ENCODE measurements around the gene SCAMP4. TPM values are rescaled to one million over a fixed set of nuclear protein-coding genes. Genes with fewer than 3 reads are reported as not detected.

SCAMP4 gene
- total and polyA plus RNA-seq, 3 donors from 2014 or later, result 50.1 to 108 (median 80.1) TPM

DNA sequence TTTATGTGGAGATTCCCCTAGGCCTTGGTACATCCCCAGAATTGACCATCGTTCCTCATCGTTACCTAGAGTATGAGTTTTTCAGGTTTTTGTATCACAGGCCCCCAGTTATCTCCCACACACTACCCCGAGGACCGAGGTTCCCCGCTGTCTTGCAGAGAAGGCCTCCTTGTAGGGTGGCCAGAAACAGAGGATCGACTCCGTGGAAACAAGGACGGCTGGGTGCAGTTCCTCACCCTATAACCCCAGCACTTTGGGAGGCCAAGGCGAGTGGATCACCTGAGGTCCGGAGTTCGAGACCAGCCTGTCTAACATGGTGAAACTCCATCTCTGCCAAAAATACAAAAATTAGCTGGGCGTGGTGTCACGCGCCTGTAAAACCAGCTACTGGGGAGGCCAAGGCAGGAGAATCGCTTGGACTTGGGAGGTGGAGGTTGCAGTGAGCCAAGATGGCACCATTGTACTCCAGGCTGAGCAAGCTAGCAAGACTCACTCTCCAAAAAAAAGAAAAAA, 720 bp downstream of the SCAMP4 start:
- H3K4me1 ChIP-seq, result peaks cover 20% of the 10 kb centered on the region
- peak overlapping the region; percentile 47 to 92 for H3K27ac ChIP-seq
- no peaks in the 10 kb centered on the region for H3K9me3 ChIP-seq
- H3K36me3 ChIP-seq (ENCODE audit: low read depth, missing control alignments), result no peaks in the 10 kb centered on the region
- TF ChIP-seq POLR2A (IDR thresholded peaks at IDR 0.05), result no peak
- TF ChIP-seq, protein P1, sequence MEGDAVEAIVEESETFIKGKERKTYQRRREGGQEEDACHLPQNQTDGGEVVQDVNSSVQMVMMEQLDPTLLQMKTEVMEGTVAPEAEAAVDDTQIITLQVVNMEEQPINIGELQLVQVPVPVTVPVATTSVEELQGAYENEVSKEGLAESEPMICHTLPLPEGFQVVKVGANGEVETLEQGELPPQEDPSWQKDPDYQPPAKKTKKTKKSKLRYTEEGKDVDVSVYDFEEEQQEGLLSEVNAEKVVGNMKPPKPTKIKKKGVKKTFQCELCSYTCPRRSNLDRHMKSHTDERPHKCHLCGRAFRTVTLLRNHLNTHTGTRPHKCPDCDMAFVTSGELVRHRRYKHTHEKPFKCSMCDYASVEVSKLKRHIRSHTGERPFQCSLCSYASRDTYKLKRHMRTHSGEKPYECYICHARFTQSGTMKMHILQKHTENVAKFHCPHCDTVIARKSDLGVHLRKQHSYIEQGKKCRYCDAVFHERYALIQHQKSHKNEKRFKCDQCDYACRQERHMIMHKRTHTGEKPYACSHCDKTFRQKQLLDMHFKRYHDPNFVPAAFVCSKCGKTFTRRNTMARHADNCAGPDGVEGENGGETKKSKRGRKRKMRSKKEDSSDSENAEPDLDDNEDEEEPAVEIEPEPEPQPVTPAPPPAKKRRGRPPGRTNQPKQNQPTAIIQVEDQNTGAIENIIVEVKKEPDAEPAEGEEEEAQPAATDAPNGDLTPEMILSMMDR (IDR thresholded peaks at IDR 0.05), result no peak
- DNase-seq, result no peak
- H3K27me3 ChIP-seq, result no peaks in the 10 kb centered on the region
- intact Hi-C loops (cut with DNase I; ENCODE audit: low total_unique reads), result no loop called here
- H3K4me3 ChIP-seq, result peak overlapping the region; percentile 64 to 79
- 57 to 60% methylated on average over 15 of the region's 15 CpGs for WGBS, 2 donors

DNA sequence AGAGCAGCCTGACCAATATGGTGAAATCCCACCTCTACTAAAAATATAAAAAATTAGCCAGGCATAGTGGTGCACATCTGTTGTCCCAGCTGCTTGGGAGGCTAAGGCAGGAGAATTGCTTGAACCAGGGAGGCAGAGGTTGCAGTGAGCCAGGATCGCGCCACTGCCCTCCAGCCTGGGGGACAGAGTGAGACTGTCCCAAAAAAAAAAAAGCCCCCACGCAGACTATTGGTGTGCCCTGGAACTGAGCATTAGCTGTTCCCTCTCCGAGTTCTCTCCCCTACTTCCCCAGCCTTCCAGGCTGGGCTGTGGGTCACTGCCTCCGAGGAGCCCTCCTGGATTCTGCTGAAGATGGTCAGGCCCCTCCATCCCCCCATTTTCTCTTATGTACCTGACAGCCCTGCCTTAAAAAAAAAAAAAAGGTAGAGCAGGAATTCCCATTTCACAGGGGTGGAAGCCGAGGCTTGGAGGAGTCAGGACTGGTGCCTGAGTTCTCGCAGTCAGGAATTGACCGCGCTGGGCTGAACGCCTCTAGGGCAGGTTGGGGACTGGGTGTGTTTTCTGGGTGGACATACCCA, 1.9 kb downstream of the SCAMP4 start:
- H3K4me1 ChIP-seq, result peaks cover 20% of the 10 kb centered on the region
- peak overlapping the region in 1 of 2 donors; percentile 54 for H3K27ac ChIP-seq
- no peaks in the 10 kb centered on the region for H3K27me3 ChIP-seq
- no peak overlapping the region for H3K4me3 ChIP-seq
- TF ChIP-seq, protein P1 (IDR thresholded peaks at IDR 0.05), result no peak
- TF ChIP-seq POLR2A (IDR thresholded peaks at IDR 0.05), result no peak
- DNase-seq, result no peak
- intact Hi-C loops (cut with DNase I; ENCODE audit: low total_unique reads), result no loop called here
- 86 to 89% methylated on average over 10 of the region's 10 CpGs for WGBS, 2 donors
- no peaks in the 10 kb centered on the region for H3K9me3 ChIP-seq
- no peaks in the 10 kb centered on the region for H3K36me3 ChIP-seq (ENCODE audit: low read depth, missing control alignments)

- Histone ChIP-seq H3K27ac (peak overlapping the region; percentile 54 to 63), H3K27me3 (no peaks in the 10 kb centered on the region), H3K9me3 (no peaks in the 10 kb centered on the region), H3K4me3 (no peak overlapping the region), H3K4me1 (peaks cover 19% of the 10 kb centered on the region), H3K36me3 (ENCODE audit: low read depth, missing control alignments) (no peaks in the 10 kb centered on the region)
- no peak for DNase-seq
- intact Hi-C loops (cut with DNase I; ENCODE audit: low total_unique reads), result no loop called here
- no peak for TF ChIP-seq POLR2A (IDR thresholded peaks at IDR 0.05)
- TF ChIP-seq, protein P1 (IDR thresholded peaks at IDR 0.05), result no peak
- WGBS, 2 donors, result 53 to 78% methylated on average over 14 to 42 of the region's 43 CpGs
These were observed 2.6 kb downstream of the SCAMP4 start for GRCh38 chr19:1907563-1908363.

- DNase-seq, result no peak
- peaks cover 15% of the 10 kb centered on the region for H3K4me1 ChIP-seq
- H3K27ac ChIP-seq, result peak overlapping the region; percentile 54 to 63
- H3K4me3 ChIP-seq, result no peak overlapping the region
- intact Hi-C loops (cut with DNase I; ENCODE audit: low total_unique reads), result no loop called here
- no peaks in the 10 kb centered on the region for H3K27me3 ChIP-seq
- H3K9me3 ChIP-seq, result no peaks in the 10 kb centered on the region
- H3K36me3 ChIP-seq (ENCODE audit: low read depth, missing control alignments), result no peaks in the 10 kb centered on the region
- WGBS, 2 donors, result 67 to 100% methylated on average over 1 to 13 of the region's 13 CpGs
- TF ChIP-seq POLR2A (IDR thresholded peaks at IDR 0.05), result no peak
- TF ChIP-seq, protein P1 (IDR thresholded peaks at IDR 0.05), result no peak
These were observed 3.1 kb downstream of the SCAMP4 start for GRCh38 chr19:1908364-1908678.
